HepG2 (cell line): ENCODE results near the gene RNF4. TPM values are rescaled to one million over a fixed set of nuclear protein-coding genes. Genes with fewer than 3 reads are reported as not detected.

Source experiments
- ATAC-seq: fragments of 200-7000 bp; cut with Tn5 transposase; 3 replicates; pipeline ENCODE4 v1.9.1; 2020; ENCODE audit warnings: mild to moderate bottlenecking, moderate library complexity
- BruUV-seq: library from RNA; stranded (reverse); fragments of 400-500 nt; replicated peaks from 2 replicates; lab custom pipeline; 2021; lab: Mats Ljungman, UMichigan
- CTCF ChIA-PET: fragments of 300-600 bp; formaldehyde crosslinking; extraction: SDS; loops from one replicate; lab custom pipeline; 2021; ENCODE audit warnings: low total read pairs, inconsistent platforms, low intra/inter-chr PET ratio; lab: Yijun Ruan, JAX
- POLR2A ChIA-PET: fragments of 350-600 bp; sonication (Branson Sonifier 250); formaldehyde crosslinking; loops from one replicate; lab custom pipeline; 2020; ENCODE audit warnings: antibody characterized with exemption, inconsistent platforms; lab: Yijun Ruan, JAX
- DNase-seq: peaks from one replicate; pipeline ENCODE4 v3.0.0-alpha.2; 2015; ENCODE audit warnings: low spot score
- FAIRE-seq: peaks from 3 replicates; lab custom pipeline; 2011; peaks lifted over from hg19 to GRCh38; lab: Jason Lieb, UNC
- H2AFZ ChIP-seq: one replicate; pipeline ENCODE4 v1.6.1; 2011; ENCODE audit warnings: low read length, inconsistent platforms
- H3K27ac ChIP-seq: fragments of 300-600 bp; 3 replicates; pipeline ENCODE4 v1.8.0; 2011; ENCODE audit warnings: mixed run types, mild to moderate bottlenecking, mixed read lengths, low read length, inconsistent platforms; ENCODE audit not compliant: insufficient read depth; ENCODE audit errors: extremely low read length
- H3K27me3 ChIP-seq, 2 experiments: fragments of 200-600 bp in 1 of 2; 2 replicates in 1 of 2; 3 replicates in 1 of 2; pipeline versions ENCODE4 v1.6.0 to v1.8.0; 2011; ENCODE audit warnings: low read length in 2 of 2, mild to moderate bottlenecking in 2 of 2, moderate library complexity in 2 of 2, inconsistent platforms in 1 of 2; ENCODE audit not compliant: insufficient read depth in 2 of 2, control insufficient read depth in 1 of 2
- H3K36me3 ChIP-seq, 2 experiments: fragments of 200-600 bp in 1 of 2; replicated peaks in 1 of 2; 2 replicates in 1 of 2; 3 replicates in 1 of 2; pipeline versions ENCODE4 v1.5.1 to v1.8.0; 2011; ENCODE audit warnings: low read length in 2 of 2, inconsistent platforms in 1 of 2; ENCODE audit not compliant: insufficient read depth in 2 of 2, control insufficient read depth in 1 of 2
- H3K4me1 ChIP-seq: 2 replicates; pipeline ENCODE4 v1.5.1; 2012; ENCODE audit warnings: low read length, inconsistent platforms; ENCODE audit not compliant: insufficient read depth
- H3K4me2 ChIP-seq: 2 replicates; pipeline ENCODE4 v1.6.0; 2011; ENCODE audit warnings: low read depth, low read length, inconsistent platforms
- H3K4me3 ChIP-seq, 3 experiments: fragments of 200-600 bp in 1 of 3; sonication (generic), shearing (Covaris generic) in 1 of 3; replicated peaks in 1 of 3; 2 replicates each; pipeline ENCODE4 v1.5.1; 2011 to 2016; ENCODE audit warnings: low read length in 3 of 3, inconsistent platforms in 2 of 3, low read depth in 2 of 3, mild to moderate bottlenecking in 2 of 3, control low read depth in 1 of 3, mixed read lengths in 1 of 3; ENCODE audit not compliant: insufficient read depth in 1 of 3
- H3K79me2 ChIP-seq: one replicate; pipeline ENCODE4 v1.6.1; 2011; ENCODE audit warnings: low read length, inconsistent platforms; ENCODE audit not compliant: insufficient read depth
- H3K9ac ChIP-seq: 2 replicates; pipeline ENCODE4 v1.6.0; 2011; ENCODE audit warnings: mild to moderate bottlenecking, low read depth, low read length, inconsistent platforms; ENCODE audit not compliant: insufficient read depth
- H3K9me3 ChIP-seq: 2 replicates; pipeline ENCODE4 v1.5.1; 2012; ENCODE audit warnings: mild to moderate bottlenecking, low read length
- H4K20me1 ChIP-seq: 2 replicates; pipeline ENCODE4 v1.6.0; 2011; ENCODE audit warnings: inconsistent platforms, mild to moderate bottlenecking, low read length, moderate library complexity; ENCODE audit not compliant: insufficient read depth
- CHD2 ChIP-seq: IDR thresholded peaks from 2 replicates; pipeline ENCODE4 v1.6.1; 2011; ENCODE audit warnings: low read depth, low read length, improper control_type of control experiment
- CREB1 ChIP-seq, 2 experiments: fragments of 450-650 bp in 1 of 2; IDR thresholded peaks; 2 replicates each; pipeline ENCODE4 v1.6.1; 2016 to 2017; ENCODE audit warnings: control low read depth in 1 of 2, mild to moderate bottlenecking in 1 of 2, missing compliant biosample characterization in 1 of 2, missing genetic modification characterization in 1 of 2
- E2F5 ChIP-seq: sonication (generic); formaldehyde crosslinking; conservative IDR thresholded peaks from 2 replicates; pipeline ENCODE4 v1.4.0; 2020; ENCODE audit warnings: missing genetic modification reagents
- ERF ChIP-seq: IDR thresholded peaks from 2 replicates; pipeline ENCODE4 v1.6.1; 2018; ENCODE audit warnings: missing biosample characterization, missing genetic modification reagents
- GLMP ChIP-seq: sonication (generic); formaldehyde crosslinking; IDR thresholded peaks from 2 replicates; pipeline ENCODE4 v1.9.0; 2021; ENCODE audit warnings: missing genetic modification reagents, mild to moderate bottlenecking, borderline replicate concordance
- NFYC ChIP-seq: IDR thresholded peaks from 2 replicates; pipeline ENCODE4 v1.6.1; 2016; ENCODE audit warnings: missing genetic modification reagents, missing compliant biosample characterization
- RBM22 ChIP-seq: fragments of 200-400 bp; formaldehyde crosslinking; optimal IDR thresholded peaks from 2 replicates; pipeline ENCODE3; 2017; ENCODE audit warnings: mild to moderate bottlenecking, low read length, moderate library complexity
- SMYD3 ChIP-seq: sonication (generic); formaldehyde crosslinking; IDR thresholded peaks from 2 replicates; pipeline ENCODE4 v1.8.1; 2023; ENCODE audit warnings: mild to moderate bottlenecking, missing genetic modification reagents
- TFAP4 ChIP-seq: sonication (generic); IDR thresholded peaks from 2 replicates; pipeline ENCODE4 v1.6.1; 2016; ENCODE audit warnings: low read depth, borderline replicate concordance
- THRA ChIP-seq: sonication (generic); formaldehyde crosslinking; IDR thresholded peaks from 2 replicates; pipeline ENCODE4 v1.4.0; 2020; ENCODE audit warnings: missing genetic modification reagents, borderline replicate concordance
- ZFP36L1 ChIP-seq: sonication (generic); formaldehyde crosslinking; IDR thresholded peaks from 2 replicates; pipeline ENCODE4 v1.8.0; 2022; ENCODE audit warnings: mild to moderate bottlenecking, missing genetic modification reagents, moderate library complexity
- ZNF44 ChIP-seq: sonication (generic); formaldehyde crosslinking; IDR thresholded peaks from 2 replicates; pipeline ENCODE4 v1.5.1; 2020; ENCODE audit warnings: mild to moderate bottlenecking, missing genetic modification reagents
- ZNF512 ChIP-seq: sonication (generic); formaldehyde crosslinking; IDR thresholded peaks from 2 replicates; pipeline ENCODE4 v1.4.0; 2020; ENCODE audit warnings: mild to moderate bottlenecking, missing genetic modification reagents
- WGBS: methylation state at CpG from one replicate; pipeline ENCODE4 v1.1.6; 2017; ENCODE audit warnings: low lambda C conversion rate; 5-methylcytosine and 5-hydroxymethylcytosine counted together
- in situ Hi-C: cut with HindIII; loops from 2 replicates; pipeline ENCODE4 v1.10.0; 2017; ENCODE audit warnings: low pct_unique_long_range_greater_than_20kb; ENCODE audit not compliant: extremely low pct_ligation_motif_present
- intact Hi-C: fragments of 100-400 bp; cut with micrococcal nuclease; formaldehyde crosslinking; loops from one replicate; pipeline ENCODE4 v1.10.0; 2022; ENCODE audit not compliant: unreplicated experiment
- polyA plus RNA-seq, 8 experiments: library from polyadenylated mRNA; depleted of rRNA in 3 of 8; stranded (reverse) in 7 of 8; unstranded in 1 of 8; fragments of >200 nt; fragmentation: Illumina TruSeq in 4 of 8; extraction: Trizol in 4 of 8; gene quantifications; 2 replicates each; pipeline versions ENCODE4 v1.2.1 to v1.2.3, GENCODE V29; 2011 to 2016; ENCODE audit warnings: low read depth in 4 of 8, missing spikeins in 1 of 8, mixed read lengths in 1 of 8; ENCODE audit not compliant: insufficient read depth in 1 of 8
- total RNA-seq, 5 experiments: library from RNA; depleted of rRNA; stranded (reverse); fragments of >200 nt; fragmentation: Illumina TruSeq; extraction: Trizol; gene quantifications; 2 replicates each; pipeline ENCODE4 v1.2.3, GENCODE V29; 2016; ENCODE audit warnings: low read depth in 1 of 5

The RNF4 gene
- total and polyA plus RNA-seq, 2 of the 13 experiments (the other 11 are each of a cell fraction or from before 2014, with no cell fraction given): 38.1 to 45.1 TPM

- Histone ChIP-seq H3K4me1 (peaks cover 14% of the 10 kb centered on the region), H3K27ac (no peak overlapping the region), H3K79me2 (peaks cover 30% of the 10 kb centered on the region), H3K36me3 (peaks cover 28 to 70% of the 10 kb centered on the region in 2 experiments; a peak in 4 of 5 replicates), H3K4me3 (no peak overlapping the region), H2AFZ (no peak overlapping the region), H3K27me3 (no peaks in the 10 kb centered on the region), H3K9ac (no peak overlapping the region), H3K9me3 (no peaks in the 10 kb centered on the region), H3K4me2 (no peak overlapping the region), H4K20me1 (peaks cover 7% of the 10 kb centered on the region; the same call in 1 of the 2 replicates)
- FAIRE-seq (no peak), ATAC-seq (no peak), DNase-seq (no peak)
- in situ Hi-C loops: no loop called here
- ChIA-PET CTCF (no interaction called here), POLR2A (interaction anchor here (1.7 kb wide), 1 partner anchor 26 kb away, joined by 6 read pairs; the partner anchor contains the start of gene RNF4)
- BruUV-seq: no TSS peak
- WGBS: 100% methylated on average over 3 of the region's 3 CpGs
- intact Hi-C loops: no loop called here
- peak; percentile 56 for TF ChIP-seq RBM22
- TF ChIP-seq SMYD3: no peak
- no peak for TF ChIP-seq TFAP4
- no peak for TF ChIP-seq ZNF512 (CRISPR knock-in tag)
These were observed 26.1 kb downstream of the RNF4 start for GRCh38 chr4:2494992-2495391.

- no peak overlapping the region for H3K4me2 ChIP-seq
- FAIRE-seq: no peak
- peaks cover 13% of the 10 kb centered on the region for H3K79me2 ChIP-seq
- BruUV-seq: no TSS peak
- H2AFZ ChIP-seq: no peak overlapping the region
- no peak for DNase-seq
- no peak overlapping the region for H3K27ac ChIP-seq
- H3K4me3 ChIP-seq: no peak overlapping the region
- H4K20me1 ChIP-seq: 0 out of 2 replicates have a peak, but pooled peaks cover 5% of the 10 kb centered on the region
- POLR2A ChIA-PET: no interaction called here
- in situ Hi-C loops: no loop called here
- intact Hi-C loops: no loop called here
- peaks cover 40 to 72% of the 10 kb centered on the region in 2 experiments; a peak in 4 of 5 replicates for H3K36me3 ChIP-seq
- ATAC-seq: no peak
- no peaks in the 10 kb centered on the region for H3K9me3 ChIP-seq
- 97% methylated on average over 4 of the region's 4 CpGs for WGBS
- peaks cover 14% of the 10 kb centered on the region for H3K4me1 ChIP-seq
- H3K9ac ChIP-seq: no peak overlapping the region
- CTCF ChIA-PET: no interaction called here
- no peaks in the 10 kb centered on the region for H3K27me3 ChIP-seq
- TF ChIP-seq GLMP (CRISPR knock-in tag) (no peak), THRA (CRISPR knock-in tag) (no peak), CREB1 (IDR thresholded peaks at IDR 0.05) (no peak), CREB1 (CRISPR knock-in tag; IDR thresholded peaks at IDR 0.05) (no peak), ERF (CRISPR knock-in tag) (no peak), ZFP36L1 (CRISPR knock-in tag) (no peak), ZNF44 (CRISPR knock-in tag) (no peak), E2F5 (CRISPR knock-in tag) (no peak), CHD2 (no peak), NFYC (CRISPR knock-in tag) (no peak)
These were observed 28.4 kb downstream of the RNF4 start for GRCh38 chr4:2497324-2497723.
